UCSD-AML1 (cell line): ENCODE measurements around the gene RAPGEF1.

ENCODE experiments used
- DNase-seq: peaks from one replicate; lab custom pipeline; 2025; ENCODE audit not compliant: unreplicated experiment; lab: John Stamatoyannopoulos, UW

RAPGEF1 gene

GRCh38 chr9:131545003-131545785, 194.7 kb downstream of the RAPGEF1 start, which contains the start of gene PRRT1B:
Gene PRRT1B (plus strand): TSS chr9:131545523. CDS start chr9:131545616, 93 bp downstream.
- DNase-seq: no peak

- no peak for DNase-seq
Measured at GRCh38 chr9:131543141-131543540, 196.7 kb downstream of the RAPGEF1 start.

GRCh38 chr9:131539223-131539923, 200.5 kb downstream of the RAPGEF1 start:
- DNase-seq: no peak

GRCh38 chr9:131537946-131538345, 201.9 kb downstream of the RAPGEF1 start:
- DNase-seq: no peak

- no peak for DNase-seq
Measured at GRCh38 chr9:131534721-131535237, 205.1 kb downstream of the RAPGEF1 start.

GRCh38 chr9:131530920-131531832, 208.7 kb downstream of the RAPGEF1 start, which contains the start of gene UCK1:
Gene UCK1 (minus strand): TSS chr9:131531263. CDS start chr9:131531174, 89 bp downstream.
- DNase-seq: peak; percentile 87

- DNase-seq: no peak
Measured at GRCh38 chr9:131530546-131530919, 209.3 kb downstream of the RAPGEF1 start.

GRCh38 chr9:131529597-131530545, 210.0 kb downstream of the RAPGEF1 start:
- DNase-seq: no peak

GRCh38 chr9:131528886-131529505, 210.9 kb downstream of the RAPGEF1 start:
- DNase-seq: no peak

GRCh38 chr9:131528186-131528585, 211.7 kb downstream of the RAPGEF1 start:
- DNase-seq: no peak
